OCI-LY3 (cell line): ENCODE data around the gene C12orf57.

ENCODE experiments used
- H2AFZ ChIP-seq: fragments of 200-600, 300-600 bp; shearing (Covaris generic); 2 replicates; pipeline ENCODE4 v1.6.0; 2014; ENCODE audit warnings: antibody characterized with exemption, low read depth, low read length
- H3K27ac ChIP-seq: fragments of 200-600, 300-600 bp; sonication (generic); 2 replicates; pipeline ENCODE4 v1.5.1; 2014; ENCODE audit warnings: mild to moderate bottlenecking, low read length, moderate library complexity, mixed read lengths
- H3K27me3 ChIP-seq: fragments of 200-600, 300-600 bp; sonication (generic); 2 replicates; pipeline ENCODE4 v1.6.1; 2014; ENCODE audit warnings: low read depth, low read length, mixed read lengths
- H3K36me3 ChIP-seq: fragments of 200-600, 300-600 bp; sonication (generic); replicated peaks from 2 replicates; pipeline ENCODE3; 2014; ENCODE audit warnings: low read depth, low read length, mixed read lengths
- H3K4me1 ChIP-seq: fragments of 300-600, 200-600 bp; sonication (generic); 2 replicates; pipeline ENCODE4 v1.6.1; 2014; ENCODE audit warnings: low read length, mixed read lengths
- H3K4me2 ChIP-seq: fragments of 200-600, 300-600 bp; sonication (generic); 2 replicates; pipeline ENCODE4 v1.6.1; 2014; ENCODE audit warnings: low read length, mixed read lengths
- H3K4me3 ChIP-seq: fragments of 300-600, 200-600 bp; sonication (generic); 2 replicates; pipeline ENCODE4 v1.5.1; 2014; ENCODE audit warnings: antibody characterized with exemption, mild to moderate bottlenecking, low read length, moderate library complexity
- H3K79me2 ChIP-seq: fragments of 300-600, 200-600 bp; shearing (Covaris generic); 2 replicates; pipeline ENCODE4 v1.6.1; 2014; ENCODE audit warnings: mild to moderate bottlenecking, low read length, mixed read lengths
- H3K9ac ChIP-seq: fragments of 300-600, 200-600 bp; shearing (Covaris generic); 2 replicates; pipeline ENCODE4 v1.6.0; 2014; ENCODE audit warnings: mild to moderate bottlenecking, low read length, moderate library complexity
- H3K9me3 ChIP-seq: fragments of 200-600, 300-600 bp; shearing (Covaris generic); 2 replicates; pipeline ENCODE4 v1.6.1; 2014; ENCODE audit warnings: low read length, mixed read lengths; ENCODE audit not compliant: insufficient read depth
- H4K20me1 ChIP-seq: fragments of 200-600, 300-600 bp; sonication (generic); 2 replicates; pipeline ENCODE4 v1.6.1; 2016; ENCODE audit warnings: low read length, mixed read lengths; ENCODE audit not compliant: insufficient read depth
- EZH2phosphoT487 ChIP-seq: fragments of 200-600 bp; shearing (Covaris generic); IDR thresholded peaks from 2 replicates; pipeline ENCODE4 v1.6.1; 2018; ENCODE audit warnings: antibody characterized with exemption, mixed run types, low read depth
- TF ChIP-seq, protein P1 (sequence below): fragments of 200-600, 300-600 bp; sonication (generic); IDR thresholded peaks from 2 replicates; pipeline ENCODE4 v1.5.1; 2014; ENCODE audit warnings: antibody characterized with exemption, low read length, low read depth

Gene C12orf57

DNA sequence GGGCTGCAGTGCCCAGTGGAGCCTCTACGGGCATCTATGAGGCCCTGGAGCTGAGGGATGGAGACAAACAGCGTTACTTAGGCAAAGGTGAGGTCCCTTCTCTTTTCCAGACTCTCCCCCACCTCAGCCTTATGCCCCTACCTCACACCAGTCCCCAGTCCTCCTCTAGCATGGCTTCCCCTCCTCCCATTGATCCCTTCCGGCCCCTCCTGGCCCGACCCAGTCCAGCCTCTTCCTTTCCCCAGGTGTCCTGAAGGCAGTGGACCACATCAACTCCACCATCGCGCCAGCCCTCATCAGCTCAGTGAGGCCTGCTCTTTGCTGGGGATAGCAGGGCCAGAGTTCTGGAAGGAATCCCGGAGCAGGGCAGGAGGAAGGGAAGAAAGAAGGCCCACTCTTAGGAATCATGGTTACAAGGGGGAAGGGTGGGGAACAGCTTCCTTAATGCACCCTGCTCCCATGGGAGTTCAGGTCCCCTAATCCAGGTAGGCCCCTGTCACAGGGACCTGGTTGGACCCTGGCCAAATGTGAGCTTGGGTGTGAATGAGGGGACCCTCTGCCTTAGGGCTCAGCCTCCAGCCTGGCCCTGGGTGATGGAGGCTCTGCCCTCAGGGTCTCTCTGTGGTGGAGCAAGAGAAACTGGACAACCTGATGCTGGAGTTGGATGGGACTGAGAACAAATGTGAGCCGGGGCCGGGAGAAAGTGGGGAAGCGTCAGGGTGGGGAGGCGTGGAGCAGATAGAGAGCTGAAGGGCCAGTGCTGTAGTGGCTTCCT is 27.2 kb upstream of the C12orf57 start:
- Histone ChIP-seq H3K4me1 (peaks cover 14% of the 10 kb centered on the region), H3K4me2 (no peak overlapping the region), H4K20me1 (0 out of 2 replicates have a peak, but pooled peaks cover 11% of the 10 kb centered on the region), H3K9ac (no peak overlapping the region), H3K27me3 (no peaks in the 10 kb centered on the region), H3K27ac (no peak overlapping the region), H3K9me3 (no peaks in the 10 kb centered on the region), H3K79me2 (peaks cover 13% of the 10 kb centered on the region), H2AFZ (no peak overlapping the region), H3K36me3 (peaks cover 35% of the 10 kb centered on the region), H3K4me3 (no peak overlapping the region)
- TF ChIP-seq EZH2phosphoT487 = no peak
- TF ChIP-seq, protein P1, sequence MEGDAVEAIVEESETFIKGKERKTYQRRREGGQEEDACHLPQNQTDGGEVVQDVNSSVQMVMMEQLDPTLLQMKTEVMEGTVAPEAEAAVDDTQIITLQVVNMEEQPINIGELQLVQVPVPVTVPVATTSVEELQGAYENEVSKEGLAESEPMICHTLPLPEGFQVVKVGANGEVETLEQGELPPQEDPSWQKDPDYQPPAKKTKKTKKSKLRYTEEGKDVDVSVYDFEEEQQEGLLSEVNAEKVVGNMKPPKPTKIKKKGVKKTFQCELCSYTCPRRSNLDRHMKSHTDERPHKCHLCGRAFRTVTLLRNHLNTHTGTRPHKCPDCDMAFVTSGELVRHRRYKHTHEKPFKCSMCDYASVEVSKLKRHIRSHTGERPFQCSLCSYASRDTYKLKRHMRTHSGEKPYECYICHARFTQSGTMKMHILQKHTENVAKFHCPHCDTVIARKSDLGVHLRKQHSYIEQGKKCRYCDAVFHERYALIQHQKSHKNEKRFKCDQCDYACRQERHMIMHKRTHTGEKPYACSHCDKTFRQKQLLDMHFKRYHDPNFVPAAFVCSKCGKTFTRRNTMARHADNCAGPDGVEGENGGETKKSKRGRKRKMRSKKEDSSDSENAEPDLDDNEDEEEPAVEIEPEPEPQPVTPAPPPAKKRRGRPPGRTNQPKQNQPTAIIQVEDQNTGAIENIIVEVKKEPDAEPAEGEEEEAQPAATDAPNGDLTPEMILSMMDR = no peak

- TF ChIP-seq EZH2phosphoT487 = no peak
- TF ChIP-seq, protein P1 = no peak
- Histone ChIP-seq H3K9me3 (no peaks in the 10 kb centered on the region), H3K27ac (no peak overlapping the region), H3K4me2 (no peak overlapping the region), H3K36me3 (peaks cover 42% of the 10 kb centered on the region), H4K20me1 (0 out of 2 replicates have a peak, but pooled peaks cover 11% of the 10 kb centered on the region), H3K4me3 (no peak overlapping the region), H2AFZ (no peak overlapping the region), H3K4me1 (peaks cover 24% of the 10 kb centered on the region), H3K27me3 (no peaks in the 10 kb centered on the region), H3K79me2 (peaks cover 13% of the 10 kb centered on the region), H3K9ac (no peak overlapping the region)
Measured at GRCh38 chr12:6917491-6918231, 26.2 kb upstream of the C12orf57 start.

DNA sequence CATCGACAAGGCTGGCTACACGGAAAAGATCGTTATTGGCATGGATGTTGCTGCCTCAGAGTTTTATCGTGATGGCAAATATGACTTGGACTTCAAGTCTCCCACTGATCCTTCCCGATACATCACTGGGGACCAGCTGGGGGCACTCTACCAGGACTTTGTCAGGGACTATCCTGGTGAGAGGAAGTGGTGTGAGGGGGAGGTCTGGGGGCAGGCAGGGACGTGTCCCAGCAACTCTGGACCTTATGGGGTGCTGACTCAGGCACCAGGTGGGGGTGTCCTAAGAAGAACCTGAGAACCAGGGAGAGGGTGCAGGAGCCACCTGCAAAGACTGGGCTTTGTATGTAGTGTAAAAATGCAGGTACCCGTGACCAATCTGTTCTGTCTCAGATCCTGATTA is 24.2 kb upstream of the C12orf57 start:
- Histone ChIP-seq H3K4me1 (peaks cover 26% of the 10 kb centered on the region), H3K9me3 (no peaks in the 10 kb centered on the region), H3K4me2 (no peak overlapping the region), H3K9ac (no peak overlapping the region), H4K20me1 (0 out of 2 replicates have a peak, but pooled peaks cover 11% of the 10 kb centered on the region), H3K27ac (no peak overlapping the region), H3K27me3 (no peaks in the 10 kb centered on the region), H3K79me2 (peaks cover 11% of the 10 kb centered on the region), H3K36me3 (peaks cover 52% of the 10 kb centered on the region), H2AFZ (no peak overlapping the region), H3K4me3 (no peak overlapping the region)
- TF ChIP-seq, protein P1 = peak; percentile 8; the same call in 1 of the 2 replicates
- no peak for TF ChIP-seq EZH2phosphoT487

GRCh38 chr12:6921539-6921938 is 22.3 kb upstream of the C12orf57 start:
- Histone ChIP-seq H3K9ac (no peak overlapping the region), H3K79me2 (peaks cover under 1% of the 10 kb centered on the region; the same call in 1 of the 2 replicates), H3K27ac (no peak overlapping the region), H3K4me1 (peaks cover 22% of the 10 kb centered on the region), H3K4me2 (no peak overlapping the region), H3K27me3 (no peaks in the 10 kb centered on the region), H3K36me3 (peaks cover 47% of the 10 kb centered on the region), H2AFZ (no peak overlapping the region), H4K20me1 (0 out of 2 replicates have a peak, but pooled peaks cover 3% of the 10 kb centered on the region), H3K4me3 (no peak overlapping the region), H3K9me3 (no peaks in the 10 kb centered on the region)
- no peak for TF ChIP-seq EZH2phosphoT487
- TF ChIP-seq, protein P1 = no peak
